ENCODE measurements around the gene EOLA1.
"Not testable (repeated sequence)": the region's sequence is repeated elsewhere in the genome, so short reads cannot be mapped to it uniquely, and the experiment has no call there.

EOLA1 gene

GRCh38 chrX:149567621-149568417, 27.0 kb downstream of the EOLA1 start:
- no peaks in the 10 kb centered on the region for H3K36me3 ChIP-seq
- no peak for DNase-seq
- no peaks in the 10 kb centered on the region for H3K4me1 ChIP-seq
- no peaks in the 10 kb centered on the region for H3K9me3 ChIP-seq
- no peak overlapping the region for H3K4me3 ChIP-seq (ENCODE audit: low read depth, low read length)
- no peaks in the 10 kb centered on the region for H3K27me3 ChIP-seq
- no peak for TF ChIP-seq CTCF (IDR thresholded peaks at IDR 0.05; ENCODE audit: low read depth, low read length)

GRCh38 chrX:149568701-149569296, 28.0 kb downstream of the EOLA1 start:
- H3K27me3 ChIP-seq = no peaks in the 10 kb centered on the region
- DNase-seq = no peak

GRCh38 chrX:149569770-149570169, 29.0 kb downstream of the EOLA1 start:
- Histone ChIP-seq H3K4me3 (ENCODE audit: low read depth, low read length) (no peak overlapping the region), H3K27me3 (no peaks in the 10 kb centered on the region), H3K4me1 (no peaks in the 10 kb centered on the region), H3K9me3 (no peaks in the 10 kb centered on the region), H3K36me3 (no peaks in the 10 kb centered on the region)
- no peak for DNase-seq
- TF ChIP-seq CTCF (IDR thresholded peaks at IDR 0.05; ENCODE audit: low read depth, low read length) = no peak

More at GRCh38 chrX:149568701-149569296, 28.0 kb downstream of the EOLA1 start:
- Histone ChIP-seq H3K9me3 (no peaks in the 10 kb centered on the region), H3K4me1 (no peaks in the 10 kb centered on the region), H3K4me3 (ENCODE audit: low read depth, low read length) (no peak overlapping the region), H3K36me3 (no peaks in the 10 kb centered on the region)
- no peak for TF ChIP-seq CTCF (IDR thresholded peaks at IDR 0.05; ENCODE audit: low read depth, low read length)

- H3K4me3 ChIP-seq (ENCODE audit: low read depth, low read length) = no peak overlapping the region
- TF ChIP-seq CTCF (IDR thresholded peaks at IDR 0.05; ENCODE audit: low read depth, low read length) = no peak
- no peaks in the 10 kb centered on the region for H3K27me3 ChIP-seq
- H3K36me3 ChIP-seq = no peaks in the 10 kb centered on the region
- H3K9me3 ChIP-seq = no peaks in the 10 kb centered on the region
- no peak for DNase-seq
- H3K4me1 ChIP-seq = no peaks in the 10 kb centered on the region
These were observed 29.9 kb downstream of the EOLA1 start for GRCh38 chrX:149570668-149571067.

- no peak for TF ChIP-seq CTCF (IDR thresholded peaks at IDR 0.05; ENCODE audit: low read depth, low read length)
- H3K4me1 ChIP-seq = no peaks in the 10 kb centered on the region
- no peak for DNase-seq
- H3K4me3 ChIP-seq (ENCODE audit: low read depth, low read length) = no peak overlapping the region
- no peaks in the 10 kb centered on the region for H3K27me3 ChIP-seq
- no peaks in the 10 kb centered on the region for H3K9me3 ChIP-seq
- H3K36me3 ChIP-seq = no peaks in the 10 kb centered on the region
These were observed 31.0 kb downstream of the EOLA1 start for GRCh38 chrX:149571770-149572169.

- H3K36me3 ChIP-seq = no peaks in the 10 kb centered on the region
- DNase-seq = no peak
- no peaks in the 10 kb centered on the region for H3K9me3 ChIP-seq
- H3K4me1 ChIP-seq = no peaks in the 10 kb centered on the region
- H3K4me3 ChIP-seq (ENCODE audit: low read depth, low read length) = no peak overlapping the region
- H3K27me3 ChIP-seq = no peaks in the 10 kb centered on the region
- no peak for TF ChIP-seq CTCF (IDR thresholded peaks at IDR 0.05; ENCODE audit: low read depth, low read length)
These were observed 31.9 kb downstream of the EOLA1 start for GRCh38 chrX:149572743-149573142.

- not testable (repeated sequence) for H3K27me3 ChIP-seq; H3K4me3 ChIP-seq (ENCODE audit: low read depth, low read length); H3K36me3 ChIP-seq; H3K4me1 ChIP-seq; H3K9me3 ChIP-seq; DNase-seq
These were observed 32.6 kb downstream of the EOLA1 start for GRCh38 chrX:149573456-149573855.

GRCh38 chrX:149585631-149586030, 44.8 kb downstream of the EOLA1 start:
- not testable (repeated sequence) for H3K9me3 ChIP-seq; H3K4me3 ChIP-seq (ENCODE audit: low read depth, low read length); H3K27me3 ChIP-seq; DNase-seq; H3K36me3 ChIP-seq; H3K4me1 ChIP-seq

GRCh38 chrX:149587359-149587758, 46.5 kb downstream of the EOLA1 start, which contains the start of gene MAGEA9B:
Gene MAGEA9B (minus strand): TSS chrX:149587459. CDS start chrX:149583179, 4,280 bp downstream.
- not testable (repeated sequence) for DNase-seq; H3K9me3 ChIP-seq; H3K4me3 ChIP-seq (ENCODE audit: low read depth, low read length); H3K27me3 ChIP-seq; H3K4me1 ChIP-seq; H3K36me3 ChIP-seq

Measured in BE2C (cell line).